AG04449 (cell line): ENCODE results near the gene ROBO2.

Source experiments
- CTCF ChIA-PET: fragments of 350-600 bp; formaldehyde crosslinking; extraction: SDS; loops from one replicate; lab custom pipeline; 2021; ENCODE audit warnings: antibody characterized with exemption; lab: Yijun Ruan, JAX
- POLR2A ChIA-PET: fragments of 400-600, 350-600 bp; formaldehyde crosslinking; extraction: SDS; loops from one replicate; lab custom pipeline; 2020; ENCODE audit warnings: antibody characterized with exemption, inconsistent platforms; lab: Yijun Ruan, JAX
- DNase-seq: peaks from one replicate; pipeline ENCODE4 v3.0.0-alpha.2; 2010; ENCODE audit warnings: low read depth, low spot score
- H3K4me3 ChIP-seq: 2 replicates; pipeline ENCODE4 v1.5.1; 2011; ENCODE audit warnings: low read depth, mild to moderate bottlenecking, control low read depth, low read length
- CTCF ChIP-seq: IDR thresholded peaks from one replicate; pipeline ENCODE4 v1.5.1; 2011; ENCODE audit warnings: mild to moderate bottlenecking, moderate library complexity, low read length, control low read depth, inconsistent platforms; ENCODE audit not compliant: insufficient read depth; ENCODE audit errors: missing control alignments

Gene ROBO2

GRCh38 chr3:77623500-77623899 lies 583.6 kb downstream of the ROBO2 start:
- TF ChIP-seq CTCF: no peak
- CTCF ChIA-PET: no interaction called here
- POLR2A ChIA-PET: no interaction called here
- no peak for DNase-seq
- no peak overlapping the region for H3K4me3 ChIP-seq

GRCh38 chr3:77626157-77626556 lies 586.3 kb downstream of the ROBO2 start:
- no peak overlapping the region for H3K4me3 ChIP-seq
- TF ChIP-seq CTCF: no peak
- CTCF ChIA-PET: no interaction called here
- DNase-seq: no peak
- POLR2A ChIA-PET: no interaction called here

GRCh38 chr3:77648214-77648613 lies 608.3 kb downstream of the ROBO2 start:
- no peak for DNase-seq
- CTCF ChIA-PET: no interaction called here
- H3K4me3 ChIP-seq: no peak overlapping the region
- TF ChIP-seq CTCF: no peak
- POLR2A ChIA-PET: no interaction called here

GRCh38 chr3:77648664-77649063 lies 608.8 kb downstream of the ROBO2 start:
- CTCF ChIA-PET: no interaction called here
- no peak overlapping the region for H3K4me3 ChIP-seq
- DNase-seq: no peak
- no peak for TF ChIP-seq CTCF
- POLR2A ChIA-PET: no interaction called here

GRCh38 chr3:77652624-77653023 lies 612.7 kb downstream of the ROBO2 start:
- no peak for DNase-seq
- no peak overlapping the region for H3K4me3 ChIP-seq
- POLR2A ChIA-PET: no interaction called here
- CTCF ChIA-PET: no interaction called here
- TF ChIP-seq CTCF: no peak

- TF ChIP-seq CTCF: no peak
- no peak for DNase-seq
- H3K4me3 ChIP-seq: no peak overlapping the region
- ChIA-PET CTCF (no interaction called here), POLR2A (no interaction called here)
These were observed 615.5 kb downstream of the ROBO2 start for GRCh38 chr3:77655396-77655795.
